Stimulated activated CD4-positive, alpha-beta T cell treated with anti-CD3 and anti-CD28 coated beads, Interleukin-12 subunit alpha, Interleukin-12 subunit beta, amount 100 ng/mL, for 4 hours (primary cell): ENCODE measurements around the gene MPHOSPH10.
"Not testable (repeated sequence)": the region's sequence is repeated elsewhere in the genome, so short reads cannot be mapped to it uniquely, and the experiment has no call there.

ENCODE experiments used
- DNase-seq: peaks from one replicate; pipeline ENCODE4 v3.0.0-alpha.2; 2020

The MPHOSPH10 gene

GRCh38 chr2:71181316-71181715 is 50.9 kb downstream of the MPHOSPH10 start:
- DNase-seq = no peak

GRCh38 chr2:71183306-71184115 is 53.1 kb downstream of the MPHOSPH10 start:
- DNase-seq = not testable (repeated sequence)

- no peak for DNase-seq
Observed at GRCh38 chr2:71186973-71187372, 56.5 kb downstream of the MPHOSPH10 start.

GRCh38 chr2:71187589-71187988 is 57.2 kb downstream of the MPHOSPH10 start:
- DNase-seq = no peak

GRCh38 chr2:71190656-71191569 is 60.5 kb downstream of the MPHOSPH10 start:
- DNase-seq = no peak

- no peak for DNase-seq
Observed at GRCh38 chr2:71191570-71191943, 61.1 kb downstream of the MPHOSPH10 start.
